Duodenal mucosa (tissue), 2 donors: ENCODE data around the gene MAGI2.

Experiments used
- H3K27ac ChIP-seq: one replicate; pipeline ENCODE4 v1.7.0; 2013; ENCODE audit warnings: low read depth, low read length
- H3K27me3 ChIP-seq, 2 donors: one replicate each; pipeline ENCODE4 v1.7.0; 2013; ENCODE audit warnings: low read length in 2 of 2, control low read depth in 1 of 2; ENCODE audit not compliant: insufficient read depth in 2 of 2, control insufficient read depth in 1 of 2
- H3K36me3 ChIP-seq, 2 donors: one replicate each; pipeline ENCODE4 v1.7.0; 2013; ENCODE audit warnings: low read length in 2 of 2, control low read depth in 1 of 2; ENCODE audit not compliant: insufficient read depth in 2 of 2, control insufficient read depth in 1 of 2
- H3K4me1 ChIP-seq, 2 donors: one replicate each; pipeline ENCODE4 v1.7.0; 2013; ENCODE audit warnings: low read length in 2 of 2, control low read depth in 1 of 2; ENCODE audit not compliant: insufficient read depth in 2 of 2, control insufficient read depth in 1 of 2
- H3K4me3 ChIP-seq, 2 donors: one replicate each; pipeline ENCODE4 v1.7.0; 2013; ENCODE audit warnings: low read length in 2 of 2, low read depth in 1 of 2
- H3K9ac ChIP-seq, 2 donors: one replicate each; pipeline ENCODE4 v1.7.0; 2013; ENCODE audit warnings: low read length in 2 of 2, low read depth in 1 of 2
- H3K9me3 ChIP-seq, 2 donors: one replicate each; pipeline ENCODE4 v1.7.0; 2013; ENCODE audit warnings: low read length in 2 of 2, control low read depth in 1 of 2; ENCODE audit not compliant: control insufficient read depth in 1 of 2

The MAGI2 gene

GRCh38 chr7:79245623-79246249 lies 207.7 kb downstream of the MAGI2 start:
- H3K9me3 ChIP-seq: no peaks in the 10 kb centered on the region
- no peak overlapping the region for H3K4me3 ChIP-seq
- no peak overlapping the region for H3K9ac ChIP-seq
- no peaks in the 10 kb centered on the region for H3K27me3 ChIP-seq
- no peaks in the 10 kb centered on the region for H3K36me3 ChIP-seq
- H3K27ac ChIP-seq: no peak overlapping the region
- H3K4me1 ChIP-seq: no peaks in the 10 kb centered on the region

- H3K27me3 ChIP-seq: no peaks in the 10 kb centered on the region
- H3K36me3 ChIP-seq: no peaks in the 10 kb centered on the region
- H3K9me3 ChIP-seq: no peaks in the 10 kb centered on the region
- H3K9ac ChIP-seq: no peak overlapping the region
- no peaks in the 10 kb centered on the region for H3K4me1 ChIP-seq
- H3K4me3 ChIP-seq: no peak overlapping the region
- no peak overlapping the region for H3K27ac ChIP-seq
Measured at GRCh38 chr7:79244482-79244881, 209.0 kb downstream of the MAGI2 start.

GRCh38 chr7:79241288-79242060 lies 212.0 kb downstream of the MAGI2 start:
- H3K4me1 ChIP-seq: no peaks in the 10 kb centered on the region
- no peaks in the 10 kb centered on the region for H3K27me3 ChIP-seq
- no peak overlapping the region for H3K4me3 ChIP-seq
- H3K9me3 ChIP-seq: no peaks in the 10 kb centered on the region
- no peak overlapping the region for H3K27ac ChIP-seq
- H3K36me3 ChIP-seq: no peaks in the 10 kb centered on the region
- no peak overlapping the region for H3K9ac ChIP-seq

DNA sequence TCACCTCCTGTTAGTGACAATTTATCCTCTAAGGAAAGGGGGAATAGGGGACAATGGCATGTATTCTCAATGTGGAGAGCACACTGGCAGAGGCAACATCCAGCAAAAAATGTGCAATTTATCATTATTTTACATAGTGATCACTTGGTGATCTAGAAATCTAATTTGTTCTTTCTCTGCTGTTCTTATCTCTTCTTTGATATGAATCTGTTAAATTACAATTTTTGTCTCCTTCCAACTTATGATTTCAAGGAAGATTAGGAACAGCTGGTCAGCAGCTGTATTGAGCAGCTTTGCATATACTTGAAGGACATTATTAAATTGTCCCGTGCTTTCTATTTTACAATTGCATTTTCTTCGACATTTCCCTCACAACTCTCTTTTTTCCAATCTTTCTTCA lies 213.1 kb downstream of the MAGI2 start:
- no peaks in the 10 kb centered on the region for H3K36me3 ChIP-seq
- no peaks in the 10 kb centered on the region for H3K9me3 ChIP-seq
- no peak overlapping the region for H3K27ac ChIP-seq
- no peak overlapping the region for H3K9ac ChIP-seq
- no peak overlapping the region for H3K4me3 ChIP-seq
- no peaks in the 10 kb centered on the region for H3K4me1 ChIP-seq
- H3K27me3 ChIP-seq: no peaks in the 10 kb centered on the region

- H3K27ac ChIP-seq: no peak overlapping the region
- H3K27me3 ChIP-seq: no peaks in the 10 kb centered on the region
- H3K9me3 ChIP-seq: no peaks in the 10 kb centered on the region
- H3K9ac ChIP-seq: no peak overlapping the region
- H3K4me3 ChIP-seq: no peak overlapping the region
- no peaks in the 10 kb centered on the region for H3K4me1 ChIP-seq
- H3K36me3 ChIP-seq: no peaks in the 10 kb centered on the region
Measured at GRCh38 chr7:79236352-79237028, 217.0 kb downstream of the MAGI2 start.

DNA sequence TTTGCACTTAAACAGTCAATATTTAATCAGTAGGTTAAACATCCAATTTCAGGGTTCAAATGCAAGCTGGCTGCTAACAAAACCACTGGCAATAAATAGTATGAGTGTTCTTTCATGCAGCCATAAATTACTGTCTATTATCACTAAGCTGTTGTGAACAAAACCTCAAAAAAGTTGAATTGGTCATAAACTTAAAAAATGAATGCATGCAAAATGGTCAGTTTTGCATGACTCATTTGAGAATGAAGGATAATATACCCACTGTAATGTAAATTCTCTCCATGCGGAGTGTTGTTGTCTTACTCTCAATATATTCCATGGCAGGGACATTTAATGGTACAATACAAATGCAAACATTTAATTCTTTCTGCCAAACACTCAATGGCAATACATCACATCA lies 226.4 kb downstream of the MAGI2 start:
- no peak overlapping the region for H3K27ac ChIP-seq
- H3K4me1 ChIP-seq: no peaks in the 10 kb centered on the region
- H3K36me3 ChIP-seq: no peaks in the 10 kb centered on the region
- no peaks in the 10 kb centered on the region for H3K9me3 ChIP-seq
- no peaks in the 10 kb centered on the region for H3K27me3 ChIP-seq
- no peak overlapping the region for H3K9ac ChIP-seq
- no peak overlapping the region for H3K4me3 ChIP-seq

GRCh38 chr7:79221211-79221610 lies 232.3 kb downstream of the MAGI2 start:
- H3K27ac ChIP-seq: no peak overlapping the region
- peaks cover 3 to 10% of the 10 kb centered on the region in 2 donors for H3K4me1 ChIP-seq
- H3K9ac ChIP-seq: no peak overlapping the region
- no peak overlapping the region for H3K4me3 ChIP-seq
- no peaks in the 10 kb centered on the region for H3K27me3 ChIP-seq
- no peaks in the 10 kb centered on the region for H3K9me3 ChIP-seq
- no peaks in the 10 kb centered on the region for H3K36me3 ChIP-seq

DNA sequence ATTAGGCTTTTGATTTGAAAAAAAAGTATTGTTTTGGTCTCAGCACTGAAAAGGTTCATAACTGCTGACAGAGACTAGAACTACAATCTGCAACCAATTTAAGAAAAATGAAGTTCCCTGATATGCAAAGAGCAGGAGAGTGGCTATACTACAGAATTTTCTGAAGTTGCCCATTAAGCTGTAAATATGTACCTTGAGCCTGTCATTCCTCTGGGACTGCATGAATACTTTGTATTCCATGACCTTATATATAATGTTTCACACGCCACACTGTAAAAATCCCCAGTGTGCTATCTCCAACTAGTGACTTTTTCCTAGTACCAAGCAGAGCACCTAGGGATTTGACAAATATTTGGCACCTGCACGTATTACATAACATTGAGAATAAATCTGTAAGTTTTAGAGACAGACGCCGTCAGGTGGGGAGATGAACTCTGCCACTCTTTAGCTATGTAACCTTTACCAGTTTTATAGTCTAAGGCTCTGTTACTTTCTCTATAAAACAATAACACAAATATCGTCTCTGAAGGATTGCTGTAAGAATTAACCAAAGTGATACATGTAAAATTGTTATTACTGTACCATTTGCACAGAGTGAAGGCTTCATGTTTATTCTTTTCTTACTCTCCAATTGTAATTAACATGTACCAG lies 235.4 kb downstream of the MAGI2 start:
- Histone ChIP-seq H3K27me3 (no peaks in the 10 kb centered on the region), H3K4me1 (peaks cover 3 to 10% of the 10 kb centered on the region in 2 donors), H3K36me3 (no peaks in the 10 kb centered on the region), H3K9ac (no peak overlapping the region), H3K27ac (no peak overlapping the region), H3K4me3 (no peak overlapping the region), H3K9me3 (no peaks in the 10 kb centered on the region)

DNA sequence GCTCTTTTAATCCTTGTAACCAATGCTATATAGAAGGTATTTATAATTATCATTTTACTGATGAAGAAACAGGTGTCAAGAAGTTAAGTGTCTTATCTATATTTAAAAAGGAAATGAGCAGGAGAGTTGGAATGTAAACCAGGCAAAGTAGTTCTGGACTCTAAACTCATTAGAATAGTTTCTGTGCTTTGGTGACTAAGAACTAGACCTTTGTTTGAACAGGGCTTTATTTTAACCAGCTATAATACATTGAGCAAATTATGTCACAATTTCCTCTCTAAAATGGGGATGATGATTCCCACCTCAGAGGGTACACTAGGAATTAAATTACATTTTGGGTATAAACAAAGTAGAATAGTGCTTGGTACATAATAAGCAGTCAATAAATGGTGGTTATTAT lies 236.0 kb downstream of the MAGI2 start:
- Histone ChIP-seq H3K4me1 (peaks cover 3 to 10% of the 10 kb centered on the region in 2 donors), H3K27ac (no peak overlapping the region), H3K9me3 (no peaks in the 10 kb centered on the region), H3K9ac (no peak overlapping the region), H3K27me3 (no peaks in the 10 kb centered on the region), H3K36me3 (no peaks in the 10 kb centered on the region), H3K4me3 (no peak overlapping the region)

DNA sequence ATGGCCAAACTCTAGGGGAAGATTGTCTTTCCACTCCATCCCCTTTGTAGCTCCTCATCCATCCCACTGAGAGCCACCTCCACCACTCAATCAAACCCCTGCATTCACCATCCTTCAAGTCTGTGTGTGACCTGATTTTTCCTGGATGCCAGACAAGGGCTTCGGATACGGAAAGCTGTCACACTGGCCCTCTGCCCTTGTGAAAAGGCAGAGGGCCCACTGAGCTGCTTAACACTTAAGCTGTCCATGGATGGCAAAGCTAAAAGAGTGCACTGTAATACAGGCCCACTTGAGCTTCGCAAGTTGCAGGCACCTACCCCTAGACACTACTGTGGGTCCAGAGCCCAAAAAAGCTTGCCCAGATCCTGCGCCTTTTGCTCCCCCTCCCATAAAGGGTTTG lies 237.2 kb downstream of the MAGI2 start:
- Histone ChIP-seq H3K4me3 (no peak overlapping the region), H3K9me3 (no peaks in the 10 kb centered on the region), H3K9ac (no peak overlapping the region), H3K27ac (no peak overlapping the region), H3K36me3 (no peaks in the 10 kb centered on the region), H3K27me3 (no peaks in the 10 kb centered on the region), H3K4me1 (peaks cover 3 to 10% of the 10 kb centered on the region in 2 donors)
